GM12892 (cell line): ENCODE results near the gene CYB5A. TPM values are rescaled to one million over a fixed set of nuclear protein-coding genes. Genes with fewer than 3 reads are reported as not detected.
"Not testable (repeated sequence)": the region's sequence is repeated elsewhere in the genome, so short reads cannot be mapped to it uniquely, and the experiment has no call there.

Experiments used
- DNase-seq: peaks from one replicate; pipeline ENCODE4 v3.0.0; 2011; ENCODE audit not compliant: insufficient read length
- FAIRE-seq: peaks from 2 replicates; lab custom pipeline; 2011; peaks lifted over from hg19 to GRCh38; lab: Jason Lieb, UNC
- POLR2A ChIP-seq: IDR thresholded peaks from 2 replicates; pipeline ENCODE4 v1.6.1; 2011; ENCODE audit warnings: low read depth, low read length, control low read depth
- POLR2AphosphoS5 ChIP-seq: IDR thresholded peaks from 2 replicates; pipeline ENCODE4 v1.6.1; 2011; ENCODE audit warnings: low read depth, low read length, control low read depth
- TAF1 ChIP-seq: IDR thresholded peaks from 2 replicates; pipeline ENCODE4 v1.6.1; 2011; ENCODE audit warnings: low read depth, mild to moderate bottlenecking, control low read depth, low read length, borderline replicate concordance
- polyA plus RNA-seq: library from polyadenylated mRNA; unstranded; fragments of >200 nt; gene quantifications from one replicate; pipeline ENCODE4 v1.2.1, GENCODE V29; 2012; ENCODE audit warnings: missing spikeins, inconsistent platforms; ENCODE audit not compliant: missing spikeins

CYB5A gene, protein sequence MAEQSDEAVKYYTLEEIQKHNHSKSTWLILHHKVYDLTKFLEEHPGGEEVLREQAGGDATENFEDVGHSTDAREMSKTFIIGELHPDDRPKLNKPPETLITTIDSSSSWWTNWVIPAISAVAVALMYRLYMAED
- polyA plus RNA-seq: 163 TPM

DNA sequence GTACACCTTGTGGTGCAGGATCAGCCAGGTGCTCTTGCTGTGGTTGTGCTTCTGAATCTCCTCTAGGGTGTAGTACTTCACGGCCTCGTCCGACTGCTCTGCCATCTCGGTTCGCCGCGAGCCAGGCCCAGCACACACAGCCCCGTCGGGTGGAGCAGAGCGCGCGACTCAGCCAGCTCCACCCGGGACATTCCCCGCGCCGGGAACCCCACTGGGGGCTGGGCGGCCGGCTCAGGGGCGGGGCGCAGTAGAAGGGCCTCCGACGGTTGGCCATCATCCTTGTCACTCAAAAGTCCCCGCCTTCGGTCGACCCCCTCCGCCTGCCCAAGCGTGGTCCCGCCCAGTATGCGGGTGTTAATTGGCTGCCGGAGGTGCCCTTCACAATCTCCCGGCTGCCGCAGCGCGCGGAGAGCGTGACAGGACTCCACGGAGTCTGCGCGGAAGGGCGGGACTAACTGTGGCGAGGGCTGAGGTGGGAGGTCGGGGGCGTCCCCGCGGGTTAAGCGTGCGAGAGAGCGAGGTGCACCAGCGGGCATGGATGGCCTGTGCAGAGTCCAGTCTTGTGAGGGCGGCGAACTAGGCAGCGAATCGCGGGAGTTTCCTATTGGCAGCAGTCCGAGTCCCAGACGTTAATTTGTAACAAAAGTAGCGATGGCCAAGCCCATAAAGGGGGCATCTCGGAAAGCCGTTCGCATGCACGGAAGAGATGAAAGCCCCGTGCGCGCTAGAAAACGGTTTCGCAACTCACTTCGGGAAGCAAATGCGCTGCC, at the start of gene CYB5A:
Gene CYB5A (minus strand): TSS at position 193 of the 770 bp plus-strand sequence. CDS start 88 bp downstream, at position 105.
- DNase-seq (peak; percentile 97), FAIRE-seq (peak; percentile 99)

DNA sequence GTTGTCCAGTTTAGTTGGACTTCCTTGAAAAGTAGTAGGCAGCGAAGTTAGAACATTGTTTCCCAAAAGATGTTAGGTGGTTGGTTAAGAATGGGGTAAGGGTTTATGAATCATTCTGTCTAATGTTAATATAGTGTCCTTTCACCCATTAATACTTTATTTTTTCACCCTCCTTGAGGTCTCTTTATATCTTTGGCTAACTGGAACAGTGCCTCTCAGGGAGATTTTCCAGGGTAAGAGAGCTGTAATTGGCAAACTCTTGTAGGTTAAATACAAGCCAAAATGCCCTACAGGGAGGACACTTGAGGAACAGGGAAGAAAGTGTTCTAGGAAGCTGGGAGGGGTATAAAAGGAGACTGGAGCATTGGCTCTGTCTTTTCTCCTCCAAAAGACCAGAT, 46.1 kb upstream of the CYB5A start:
- no peak for TF ChIP-seq TAF1
- no peak for TF ChIP-seq POLR2A
- TF ChIP-seq POLR2AphosphoS5: no peak
- DNase-seq (no peak), FAIRE-seq (no peak)

More for the DNA sequence above, at the start of gene CYB5A:
- TF ChIP-seq POLR2A (peak; percentile 70; the same call in 1 of the 2 replicates), POLR2AphosphoS5 (peak; percentile 73), TAF1 (0 out of 2 replicates have a peak, but pooled peaks have one; percentile 23)

DNA sequence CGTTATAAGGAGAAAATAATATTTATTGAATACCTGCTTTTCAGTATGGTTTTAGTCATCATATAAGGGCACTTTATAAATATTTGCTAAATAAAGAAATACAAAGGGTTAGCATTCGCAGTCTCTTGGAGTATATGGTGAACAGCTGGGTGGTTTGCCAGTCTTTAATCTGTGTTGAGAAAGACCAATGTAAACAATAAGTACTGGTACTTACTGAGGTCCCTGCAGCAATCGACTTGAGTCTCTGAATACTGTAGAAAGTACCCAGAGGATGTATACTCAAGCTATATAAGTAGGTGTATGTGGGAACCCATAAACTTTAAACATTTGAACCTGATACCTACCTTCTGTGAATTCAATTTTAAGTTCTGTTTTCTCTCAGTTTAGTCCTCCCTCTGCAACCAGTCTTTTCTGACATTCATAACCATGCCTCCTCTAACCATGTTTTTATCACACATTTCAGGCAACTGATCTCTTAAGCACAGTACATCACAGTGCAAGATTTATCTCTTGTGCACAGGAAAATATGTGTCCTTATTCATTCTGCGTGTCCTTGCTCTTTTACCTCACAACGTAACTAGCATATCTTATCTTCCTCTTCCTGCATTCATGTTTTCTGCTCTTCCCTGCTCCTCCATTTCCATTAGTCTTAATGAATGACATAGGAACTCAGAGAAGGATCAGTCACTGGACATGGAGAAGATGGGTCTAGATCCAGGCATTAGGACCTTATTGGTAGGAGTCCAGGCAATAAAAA, 45.6 kb upstream of the CYB5A start:
- TF ChIP-seq POLR2A (no peak), POLR2AphosphoS5 (no peak), TAF1 (no peak)
- FAIRE-seq (no peak), DNase-seq (no peak)

DNA sequence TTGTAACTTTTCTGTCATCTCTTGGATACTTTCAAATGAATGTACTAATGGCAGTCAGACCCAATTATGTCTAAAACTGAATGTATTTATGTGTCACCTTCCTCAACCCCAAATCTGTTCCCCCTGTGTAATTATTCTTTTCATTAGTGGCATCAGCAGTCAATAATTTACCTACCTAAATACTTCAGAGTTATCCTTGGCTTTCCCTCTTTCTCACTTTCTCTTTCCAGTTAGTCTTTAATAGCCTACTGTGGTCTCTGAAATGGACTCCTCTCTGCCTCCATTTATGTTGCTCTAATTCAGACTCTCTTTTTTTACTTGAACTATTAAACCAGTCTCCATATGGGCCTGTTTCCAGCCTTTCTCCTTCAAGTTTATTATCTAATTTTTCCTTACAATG, 44.9 kb upstream of the CYB5A start:
- TF ChIP-seq POLR2A (no peak), POLR2AphosphoS5 (no peak)
- DNase-seq (no peak), FAIRE-seq (no peak)

DNA sequence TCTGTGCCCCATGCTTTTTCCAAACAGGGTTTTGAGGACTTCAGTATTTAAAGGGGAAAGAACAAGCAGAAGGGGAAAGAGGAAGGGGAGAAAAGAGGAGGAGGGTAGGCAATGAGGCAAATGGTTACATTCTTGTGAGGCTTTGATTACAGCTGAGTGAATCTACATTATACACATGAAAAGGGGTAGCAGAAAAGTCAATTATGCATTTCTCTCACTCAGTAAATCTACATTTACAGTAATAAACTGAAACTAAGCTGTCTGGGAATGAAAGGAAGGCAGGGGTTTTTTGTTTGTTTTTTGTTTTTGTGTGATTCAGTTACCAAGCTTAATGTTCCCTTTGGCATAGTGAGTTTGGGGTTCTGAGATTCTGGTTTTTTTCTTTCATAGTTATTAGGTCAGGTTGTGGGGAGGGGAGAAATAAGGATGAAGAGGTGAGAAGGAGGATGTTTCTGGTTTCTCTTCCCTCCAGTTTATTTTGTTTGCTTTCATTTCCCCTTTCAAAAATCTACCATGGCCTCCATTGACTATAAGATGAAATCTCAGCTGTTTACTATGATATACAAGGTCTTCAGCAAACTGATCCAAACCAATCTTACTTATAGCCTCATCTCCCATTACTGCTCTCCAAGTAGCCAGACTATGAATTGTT, 42.6 kb upstream of the CYB5A start:
- TF ChIP-seq POLR2AphosphoS5 (no peak), TAF1 (no peak), POLR2A (no peak)
- FAIRE-seq: no peak
- no peak for DNase-seq

DNA sequence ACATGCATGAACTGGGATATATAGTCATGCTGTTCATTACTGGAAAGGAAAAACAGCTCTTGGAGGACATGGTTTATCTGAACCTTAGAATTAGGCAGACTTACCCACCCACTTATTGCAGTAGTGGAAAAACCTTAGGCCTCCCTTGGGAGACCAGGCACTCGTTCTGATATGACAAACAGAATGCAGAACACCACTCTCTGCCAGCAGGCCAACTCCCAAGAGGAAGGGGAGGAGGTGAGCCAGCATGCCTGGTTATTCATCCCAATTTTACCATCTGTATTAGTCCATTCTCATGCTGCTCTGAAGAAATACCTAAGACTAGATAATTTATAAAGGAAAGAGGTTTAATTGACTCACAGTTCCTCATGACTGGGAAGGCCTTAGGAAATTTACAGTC, 41.3 kb upstream of the CYB5A start:
- no peak for DNase-seq
- TF ChIP-seq TAF1 (no peak), POLR2AphosphoS5 (no peak), POLR2A (no peak)
- FAIRE-seq: peak; percentile 51

DNA sequence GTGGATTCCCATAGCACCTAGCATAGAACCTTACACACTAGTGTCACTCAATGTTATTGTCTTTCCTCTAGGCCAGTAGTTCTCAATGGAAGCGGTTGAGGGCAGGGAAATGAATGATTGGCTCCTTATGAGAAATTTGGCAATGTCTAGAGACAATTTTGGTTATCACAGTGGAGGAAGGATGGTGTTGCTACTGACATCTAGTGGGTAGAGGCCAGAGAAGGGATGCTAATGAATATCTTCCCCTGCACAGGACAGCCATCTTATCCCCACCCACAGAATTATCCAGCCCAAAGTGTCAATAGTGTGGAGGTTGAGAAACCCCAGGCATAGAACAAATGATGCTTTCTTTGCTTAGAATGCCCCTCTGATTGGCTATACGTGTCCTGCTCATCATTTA, 39.6 kb upstream of the CYB5A start:
- FAIRE-seq (peak; percentile 50), DNase-seq (no peak)
- TF ChIP-seq POLR2A: no peak
- no peak for TF ChIP-seq POLR2AphosphoS5
- no peak for TF ChIP-seq TAF1

DNA sequence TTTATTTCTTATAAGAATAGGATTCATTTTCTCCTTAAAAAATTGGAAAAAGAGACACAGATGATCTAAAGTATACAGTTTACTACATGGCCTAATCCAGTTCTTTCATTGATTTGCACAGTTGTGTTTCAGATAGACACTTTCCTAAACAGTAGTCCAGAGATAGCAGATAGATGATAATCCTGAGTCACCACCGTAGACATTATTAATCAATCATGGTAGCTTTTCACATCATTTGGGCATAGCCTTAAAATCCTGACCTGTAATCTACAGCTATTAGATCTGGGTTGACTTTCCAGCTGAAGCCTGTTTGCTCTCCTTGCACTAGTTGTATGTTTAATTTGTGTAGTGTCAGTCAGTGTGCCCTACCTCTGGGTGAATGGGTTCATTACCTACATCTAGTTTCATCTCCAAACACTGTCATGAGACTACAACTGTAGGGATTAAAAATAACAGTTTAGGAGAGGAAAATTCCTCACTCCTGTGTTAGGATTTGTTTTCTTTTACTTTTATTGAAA, 38.0 kb upstream of the CYB5A start:
- no peak for DNase-seq
- no peak for FAIRE-seq
- no peak for TF ChIP-seq TAF1
- no peak for TF ChIP-seq POLR2AphosphoS5
- TF ChIP-seq POLR2A: no peak

DNA sequence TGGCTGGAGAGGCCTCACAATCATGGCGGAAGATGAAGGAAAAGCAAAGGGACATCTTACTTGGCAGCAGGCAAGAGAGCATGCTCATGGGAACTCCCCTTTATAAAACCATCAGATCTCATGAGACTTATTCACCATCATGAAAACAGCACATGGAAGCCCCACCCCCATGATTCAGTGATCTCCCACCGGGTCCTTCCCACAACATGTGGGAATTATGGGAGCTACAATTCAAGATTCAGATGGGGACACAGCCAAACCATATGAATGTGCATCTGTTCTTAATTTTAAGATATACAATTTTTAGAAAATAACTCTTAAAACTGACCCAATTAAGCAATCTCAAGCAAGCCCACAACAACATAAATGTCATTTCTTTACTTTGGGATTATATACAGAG, 36.4 kb upstream of the CYB5A start:
- FAIRE-seq: no peak
- no peak for DNase-seq
- TF ChIP-seq TAF1: no peak
- no peak for TF ChIP-seq POLR2A
- no peak for TF ChIP-seq POLR2AphosphoS5

DNA sequence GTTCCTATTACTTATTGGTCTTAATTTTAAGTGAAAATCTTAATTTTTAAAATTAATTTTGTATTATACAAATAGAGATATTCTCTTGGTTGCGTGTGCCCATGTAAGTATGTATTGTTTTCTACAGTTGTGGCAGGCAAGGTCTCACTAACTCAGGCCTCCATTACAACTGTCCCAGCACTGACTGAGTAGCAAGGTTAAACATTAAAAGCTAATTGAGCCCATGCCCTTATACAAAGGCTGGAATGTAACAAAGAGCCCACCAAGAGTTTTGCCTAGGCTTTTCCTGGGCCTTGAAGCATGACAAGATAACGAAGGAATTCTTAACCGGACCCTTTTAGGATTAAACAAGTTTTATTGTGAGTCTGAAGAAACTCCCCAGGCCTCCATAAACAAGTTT, 35.0 kb upstream of the CYB5A start:
- not testable (repeated sequence) for FAIRE-seq, DNase-seq

DNA sequence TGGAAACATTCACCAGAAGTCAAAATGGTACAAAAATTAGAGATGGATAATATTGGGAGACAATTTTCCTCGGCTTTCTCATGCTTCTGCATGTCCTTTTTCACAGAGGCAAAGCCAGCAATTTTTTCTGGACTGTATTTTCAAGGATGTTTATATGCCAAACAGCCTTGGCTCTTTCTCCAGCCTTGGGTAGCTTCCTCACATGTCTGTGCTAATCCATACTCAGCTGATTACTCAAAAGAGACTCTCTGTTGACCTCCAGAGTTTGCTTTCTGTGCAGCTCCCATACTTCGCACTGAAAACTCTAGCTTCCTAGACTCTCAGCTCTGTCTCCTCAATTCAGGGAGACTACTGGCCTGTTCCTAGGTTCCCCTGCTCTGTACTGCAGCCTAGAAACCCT, 34.5 kb upstream of the CYB5A start:
- DNase-seq (no peak), FAIRE-seq (no peak)
- TF ChIP-seq POLR2AphosphoS5: no peak
- TF ChIP-seq TAF1: no peak
- no peak for TF ChIP-seq POLR2A
